NCI-H345 treated with DMSO at 0.1 percent for 48 hours (cell line): ENCODE results near the gene PRMT1.

Experiments
- DNase-seq: peaks from one replicate; lab custom pipeline; 2025; ENCODE audit not compliant: unreplicated experiment; lab: John Stamatoyannopoulos, UW

PRMT1 gene

DNA sequence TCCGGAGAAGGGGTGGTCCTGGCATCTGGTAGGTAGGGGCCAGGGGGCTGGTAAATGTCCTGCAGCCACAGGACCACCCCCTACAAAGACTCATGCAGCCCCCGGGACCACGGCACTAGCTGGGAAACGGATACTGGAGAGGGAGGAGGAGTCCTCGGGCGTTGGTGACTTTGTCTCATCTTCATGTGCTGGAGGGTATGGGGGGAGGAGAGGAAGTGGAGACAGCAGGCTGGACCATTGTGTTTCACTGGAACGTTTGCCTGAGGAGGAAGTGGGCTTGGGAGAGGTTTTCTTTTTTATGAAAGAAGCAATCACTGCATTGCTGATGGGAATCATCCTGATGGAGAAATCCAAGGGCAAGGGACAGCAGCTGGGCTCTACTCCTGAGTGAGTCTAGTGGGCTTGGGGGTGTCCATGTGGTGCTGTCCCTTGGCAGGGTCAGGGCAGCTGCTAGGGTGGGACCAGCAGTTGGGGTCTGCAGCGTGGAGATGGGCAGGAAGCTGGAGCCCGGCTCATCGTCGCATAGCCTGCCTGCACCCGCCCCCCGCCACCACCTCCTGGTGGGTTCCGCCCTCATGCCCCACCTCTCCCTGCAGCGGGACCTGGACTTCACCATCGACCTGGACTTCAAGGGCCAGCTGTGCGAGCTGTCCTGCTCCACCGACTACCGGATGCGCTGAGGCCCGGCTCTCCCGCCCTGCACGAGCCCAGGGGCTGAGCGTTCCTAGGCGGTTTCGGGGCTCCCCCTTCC is 10.7 kb downstream of the PRMT1 start:
- DNase-seq = no peak

DNA sequence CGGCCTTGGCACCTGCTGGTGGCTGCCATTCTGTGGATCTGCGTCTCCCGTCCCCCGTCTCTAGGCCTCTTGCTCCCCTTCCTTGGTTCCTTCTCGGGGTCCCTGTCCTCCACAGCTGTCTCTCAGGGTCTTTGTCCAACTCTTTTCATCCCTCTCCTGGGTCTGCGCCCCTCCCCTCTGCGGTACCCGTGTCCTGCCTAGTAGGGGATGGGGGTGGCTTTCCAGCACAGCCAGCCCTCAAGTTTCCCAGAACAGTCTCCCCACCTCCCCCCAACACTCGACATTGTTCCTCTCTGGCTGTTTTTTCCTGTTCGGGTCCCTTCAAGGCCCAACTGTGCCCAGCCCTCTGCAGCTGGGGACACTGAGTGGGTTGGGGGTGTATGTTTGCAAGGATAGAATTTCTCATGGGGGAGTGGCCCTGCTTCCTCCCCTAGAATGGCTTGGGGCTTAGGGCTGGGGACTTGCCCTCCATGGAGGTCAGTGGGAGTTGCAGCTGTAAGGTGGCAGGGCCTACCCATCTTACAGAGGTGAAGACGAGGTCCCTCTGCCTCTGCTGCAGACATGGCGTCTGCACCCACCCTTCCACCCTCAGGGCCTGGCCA is 11.6 kb downstream of the PRMT1 start:
- no peak for DNase-seq

DNA sequence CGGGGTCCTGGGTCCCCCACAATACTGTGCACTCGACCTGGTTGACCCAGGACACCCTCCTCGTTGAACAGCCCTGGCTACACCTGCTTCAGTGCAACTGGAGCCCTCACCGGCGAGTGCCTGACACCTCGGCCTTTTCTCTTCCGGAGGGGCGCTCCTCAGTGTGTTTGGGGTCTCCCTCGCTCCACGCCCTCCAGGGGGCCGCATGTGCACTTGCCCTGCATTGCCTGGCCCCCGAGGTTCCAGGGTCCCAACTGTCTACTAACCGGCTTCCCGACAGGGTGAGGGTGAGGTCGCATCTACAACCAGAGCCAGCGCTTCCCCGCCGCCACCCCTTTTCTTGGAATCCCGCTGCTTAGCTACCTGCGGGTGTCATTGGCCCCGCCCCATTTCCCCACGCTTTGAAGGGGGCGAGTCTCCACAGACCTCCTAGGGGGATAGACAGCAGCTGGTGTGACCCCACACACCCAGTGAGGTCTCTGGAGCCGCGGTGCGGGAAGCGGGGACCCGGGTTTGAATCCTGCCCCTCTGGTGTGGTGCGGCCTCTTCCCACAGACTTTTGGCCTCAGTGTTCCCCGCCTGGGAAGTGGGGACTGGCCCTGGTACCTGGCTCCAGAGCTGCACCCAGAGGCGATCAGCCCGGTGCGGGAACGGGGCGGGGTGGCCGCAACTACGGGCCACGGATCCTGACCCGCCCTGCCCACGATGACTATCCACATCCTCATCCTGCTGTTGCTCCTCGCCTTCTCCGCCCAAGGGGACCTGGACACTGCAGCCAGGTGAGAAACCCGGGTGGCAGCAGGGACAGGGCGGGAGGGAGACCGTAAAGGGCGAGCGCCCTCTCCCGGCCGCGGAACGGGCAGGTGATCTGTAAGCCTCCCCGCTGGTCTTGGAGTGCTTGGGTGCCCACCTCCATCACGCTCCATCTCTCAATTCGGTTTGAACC is 12.3 kb downstream of the PRMT1 start, which contains the start of gene ADM5:
TSS of gene ADM5 (plus strand) at position 462 of the 946 bp plus-strand sequence. CDS start at position 706, 244 bp downstream.
- DNase-seq = peak; percentile 30

DNA sequence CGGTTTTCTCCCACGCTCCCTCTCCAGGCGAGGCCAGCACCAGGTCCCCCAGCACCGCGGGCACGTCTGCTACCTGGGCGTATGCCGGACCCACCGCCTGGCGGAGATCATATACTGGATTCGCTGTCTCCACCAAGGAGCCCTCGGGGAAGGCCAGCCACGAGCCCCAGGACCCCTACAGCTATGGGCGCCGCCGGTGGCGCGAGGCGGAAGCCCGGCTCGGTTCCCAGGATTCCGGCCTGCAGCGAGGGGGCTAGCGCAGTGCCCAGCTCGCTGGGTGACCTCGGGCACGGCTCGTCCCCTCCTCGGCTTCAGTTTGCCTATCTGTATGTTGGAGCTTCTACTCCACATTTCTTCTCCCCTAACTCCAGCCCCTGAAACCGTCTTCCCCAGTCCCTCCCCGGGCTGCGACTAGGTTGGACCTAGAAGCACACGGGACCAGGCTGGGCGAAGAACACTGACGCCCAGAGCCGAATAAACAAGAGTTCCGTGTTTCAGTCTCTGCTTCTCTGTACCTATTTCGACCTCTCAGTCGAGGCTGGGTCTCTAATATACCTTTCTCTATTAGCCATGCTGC is 13.1 kb downstream of the PRMT1 start:
- no peak for DNase-seq

DNA sequence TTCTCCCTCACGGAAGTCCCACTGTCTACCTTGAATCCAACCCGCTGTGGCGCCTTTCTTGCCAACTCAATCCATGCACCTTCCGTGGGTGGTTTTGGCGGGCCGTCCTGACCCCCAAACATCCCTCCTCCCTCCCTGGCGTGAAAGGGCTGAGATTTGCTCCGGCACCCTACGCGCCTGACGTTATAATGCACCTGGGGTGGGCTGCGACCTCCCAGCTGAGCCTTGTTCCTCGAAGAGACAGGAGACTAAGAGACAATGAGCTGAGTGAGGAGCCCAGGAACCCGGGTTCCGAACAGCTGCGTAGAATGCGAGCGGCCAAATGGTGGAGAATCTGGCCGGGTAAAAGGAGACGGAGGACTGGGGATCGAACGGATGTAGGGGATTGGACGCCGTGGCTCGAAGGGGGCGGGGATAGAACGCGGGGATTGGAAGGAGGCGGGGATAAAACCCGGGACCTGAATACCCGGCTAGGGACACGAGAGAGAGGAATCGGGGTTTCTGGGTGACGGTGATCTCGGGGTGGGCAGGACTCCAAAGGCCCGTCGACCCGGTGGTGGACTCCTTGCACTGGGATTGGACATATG is 13.7 kb downstream of the PRMT1 start, which contains the start of gene CPT1C:
TSS of gene CPT1C (plus strand) at position 461 of the 587 bp plus-strand sequence. CDS start 1,137 bp downstream, outside the sequence.
- peak; percentile 60 for DNase-seq

DNA sequence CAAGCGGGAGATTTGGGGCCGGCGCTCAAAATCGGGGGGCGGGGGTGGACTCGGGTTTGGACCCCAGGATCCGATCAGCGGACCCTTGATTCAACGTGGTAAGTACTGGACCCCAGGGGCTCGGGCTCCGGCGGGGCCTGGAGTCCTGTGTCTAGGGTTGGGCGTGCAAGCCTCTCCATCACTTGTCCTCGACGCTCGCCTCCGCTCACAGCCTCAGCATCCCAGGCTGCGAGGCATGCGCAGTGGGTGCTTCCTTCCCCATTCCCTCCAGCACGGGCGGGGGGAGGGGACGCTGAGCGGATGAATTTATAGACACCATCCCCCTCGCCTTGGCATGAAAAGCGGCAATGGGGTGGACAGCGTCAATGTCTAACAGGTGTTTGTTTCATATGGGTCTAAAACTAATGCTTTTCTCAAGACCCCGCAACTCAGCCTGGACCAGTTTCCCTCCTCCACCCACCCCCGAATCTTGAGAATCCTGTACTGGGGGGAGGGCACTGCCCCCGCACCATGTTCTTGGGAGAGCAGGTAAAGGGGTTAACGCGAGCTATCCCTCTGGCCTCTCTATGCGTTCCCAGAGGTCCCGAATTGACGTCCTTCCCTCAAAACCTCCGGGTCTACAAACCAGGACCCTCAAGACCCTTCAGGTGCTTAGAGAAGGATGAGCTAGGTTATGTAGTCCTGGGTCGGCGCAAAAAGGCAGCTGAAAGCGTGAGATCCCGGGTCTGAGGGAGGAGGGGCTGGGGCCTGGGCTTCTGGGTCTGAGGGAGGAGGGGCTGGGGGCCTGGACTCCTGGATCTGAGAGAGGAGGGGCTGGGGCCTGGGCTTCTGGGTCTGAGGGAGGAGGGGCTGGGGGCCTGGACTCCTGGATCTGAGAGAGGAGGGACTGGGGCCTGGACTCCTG is 14.4 kb downstream of the PRMT1 start:
- peak; percentile 48 for DNase-seq

DNA sequence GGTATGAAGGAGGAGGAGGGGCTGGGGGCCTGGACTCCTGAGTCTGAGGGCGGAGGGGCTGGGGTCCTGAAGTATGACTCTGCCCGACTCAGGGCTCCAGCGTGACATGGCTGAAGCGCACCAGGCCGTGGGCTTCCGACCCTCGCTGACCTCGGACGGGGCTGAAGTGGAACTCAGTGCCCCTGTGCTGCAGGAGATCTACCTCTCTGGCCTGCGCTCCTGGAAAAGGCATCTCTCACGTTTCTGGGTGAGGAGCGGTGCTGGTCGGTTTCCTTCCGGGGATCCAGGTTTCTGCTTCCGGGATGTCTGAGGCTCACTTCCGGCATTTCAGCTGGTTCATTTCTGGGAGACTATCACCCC is 15.1 kb downstream of the PRMT1 start:
- no peak for DNase-seq

DNA sequence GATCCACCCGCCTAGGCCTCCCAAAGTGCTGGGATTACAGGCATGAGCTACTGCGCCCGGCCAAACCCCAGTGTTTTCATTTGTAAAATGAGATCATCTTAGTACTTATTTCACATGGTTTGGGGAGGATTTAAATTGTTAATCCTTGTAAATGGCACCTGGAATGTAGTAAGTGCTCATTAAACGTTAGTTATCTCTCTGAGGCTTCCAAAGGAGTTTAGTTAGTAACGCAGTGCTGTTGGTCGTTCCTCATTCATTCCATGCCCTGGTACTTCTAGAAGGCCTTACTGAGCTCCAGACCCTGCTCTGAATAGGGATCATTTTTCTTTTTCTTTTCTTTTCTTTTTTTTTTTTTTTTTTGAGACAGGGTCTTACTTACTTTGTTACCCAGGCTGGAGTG is 19.0 kb downstream of the PRMT1 start:
- DNase-seq = no peak

DNA sequence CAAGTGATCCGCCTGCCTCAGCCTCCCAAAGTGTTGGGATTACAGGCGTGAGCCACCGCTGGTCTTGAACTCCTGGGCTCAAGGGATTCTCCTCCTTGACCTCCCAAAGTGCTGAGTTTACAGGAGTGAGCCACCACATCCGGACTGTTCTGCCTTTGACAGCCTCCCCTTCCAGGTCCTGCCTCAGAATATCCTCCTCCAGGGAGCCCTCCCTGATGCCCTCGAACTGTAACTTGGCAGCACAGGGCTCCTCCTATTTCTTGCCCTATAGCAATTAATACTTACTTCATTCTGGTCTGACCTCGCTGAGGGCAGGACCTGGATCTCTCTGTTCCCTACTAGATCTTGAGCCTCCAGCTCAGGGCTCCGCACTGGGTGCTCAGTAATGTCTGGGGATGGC is 19.8 kb downstream of the PRMT1 start:
- DNase-seq = no peak

DNA sequence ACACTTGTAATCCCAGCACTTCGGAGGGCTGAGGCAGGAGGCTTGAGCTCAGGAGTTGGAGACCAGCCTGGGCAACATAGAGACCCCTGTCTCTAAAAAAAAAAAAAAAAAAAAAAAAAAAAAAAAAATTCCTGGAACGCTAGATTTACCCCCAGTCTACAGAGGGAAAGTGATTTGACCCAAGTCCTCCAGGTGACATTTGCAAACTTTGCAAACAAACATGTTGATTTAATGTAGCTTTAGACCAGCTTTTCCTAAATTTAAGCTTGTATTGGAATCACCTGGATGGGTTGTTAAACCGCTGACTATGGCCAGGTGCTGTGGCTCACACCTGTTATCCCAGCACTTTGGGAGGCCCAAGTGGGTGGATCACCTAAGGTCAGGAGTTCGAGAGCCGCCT is 22.3 kb downstream of the PRMT1 start:
- no peak for DNase-seq

DNA sequence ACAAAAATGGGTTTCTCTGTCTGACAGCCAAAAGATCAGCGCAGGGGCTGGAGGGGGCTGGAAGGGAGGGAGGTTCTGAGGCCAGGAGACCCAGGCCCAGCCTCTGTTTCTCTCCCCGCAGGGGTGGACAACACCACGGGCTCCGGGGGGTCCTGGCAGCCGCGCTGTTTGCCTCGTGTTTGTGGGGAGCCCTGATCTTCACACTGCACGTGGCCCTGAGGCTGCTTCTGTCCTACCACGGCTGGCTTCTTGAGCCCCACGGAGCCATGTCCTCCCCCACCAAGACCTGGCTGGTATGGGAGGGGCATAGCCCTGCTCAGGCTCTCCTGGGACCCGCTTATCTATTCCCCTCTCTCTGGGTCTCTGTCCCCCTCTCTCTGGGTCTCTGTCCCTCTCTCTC is 23.5 kb downstream of the PRMT1 start:
- no peak for DNase-seq

DNA sequence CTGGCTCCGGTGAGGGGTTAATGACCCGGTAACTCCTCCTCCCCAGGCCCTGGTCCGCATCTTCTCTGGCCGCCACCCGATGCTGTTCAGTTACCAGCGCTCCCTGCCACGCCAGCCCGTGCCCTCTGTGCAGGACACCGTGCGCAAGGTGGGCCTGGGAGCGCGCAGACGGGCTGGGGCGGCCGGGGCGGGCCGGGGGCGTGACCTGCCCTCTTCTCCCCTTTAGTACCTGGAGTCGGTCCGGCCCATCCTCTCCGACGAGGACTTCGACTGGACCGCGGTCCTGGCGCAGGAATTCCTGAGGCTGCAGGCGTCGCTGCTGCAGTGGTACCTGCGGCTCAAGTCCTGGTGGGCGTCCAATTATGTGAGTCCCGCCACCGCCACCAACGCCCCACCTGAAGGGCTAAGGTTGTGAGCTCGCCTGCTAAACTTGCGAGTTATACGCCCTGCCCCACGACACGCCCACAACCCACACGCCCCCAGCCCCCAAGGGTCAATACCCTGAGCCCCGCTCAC is 24.3 kb downstream of the PRMT1 start:
- DNase-seq = no peak

DNA sequence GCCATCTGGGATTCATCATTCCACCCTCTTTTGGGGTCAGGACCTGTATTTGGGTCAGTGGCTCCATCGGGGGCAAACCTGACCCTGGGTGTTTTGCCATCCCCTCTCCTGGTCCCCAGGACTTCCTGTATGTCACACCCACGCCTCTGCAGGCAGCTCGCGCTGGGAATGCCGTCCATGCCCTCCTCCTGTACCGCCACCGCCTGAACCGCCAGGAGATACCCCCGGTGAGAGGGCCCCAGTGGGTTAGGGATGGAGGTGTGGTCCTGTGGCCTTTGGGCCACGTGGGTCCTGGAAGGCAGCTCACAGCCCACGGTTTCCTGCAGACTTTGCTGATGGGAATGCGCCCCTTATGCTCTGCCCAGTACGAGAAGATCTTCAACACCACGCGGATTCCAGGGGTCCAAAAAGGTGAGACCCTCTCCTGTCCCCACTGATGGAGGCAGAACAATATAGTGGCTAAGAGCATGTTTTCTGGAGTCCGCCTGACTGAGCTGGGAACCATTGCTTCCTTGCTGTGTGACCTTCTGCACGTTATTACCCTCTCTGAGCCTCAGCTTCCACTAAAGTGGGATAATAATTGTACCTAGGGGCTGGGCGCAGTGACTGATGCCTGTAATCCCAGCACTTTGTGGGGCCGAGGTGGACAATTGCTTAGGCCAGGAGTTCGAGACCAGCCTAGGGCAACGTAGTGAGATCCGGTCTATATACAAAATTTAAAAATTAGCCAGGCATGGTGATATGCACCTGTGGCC is 28.0 kb downstream of the PRMT1 start:
- DNase-seq = no peak

DNA sequence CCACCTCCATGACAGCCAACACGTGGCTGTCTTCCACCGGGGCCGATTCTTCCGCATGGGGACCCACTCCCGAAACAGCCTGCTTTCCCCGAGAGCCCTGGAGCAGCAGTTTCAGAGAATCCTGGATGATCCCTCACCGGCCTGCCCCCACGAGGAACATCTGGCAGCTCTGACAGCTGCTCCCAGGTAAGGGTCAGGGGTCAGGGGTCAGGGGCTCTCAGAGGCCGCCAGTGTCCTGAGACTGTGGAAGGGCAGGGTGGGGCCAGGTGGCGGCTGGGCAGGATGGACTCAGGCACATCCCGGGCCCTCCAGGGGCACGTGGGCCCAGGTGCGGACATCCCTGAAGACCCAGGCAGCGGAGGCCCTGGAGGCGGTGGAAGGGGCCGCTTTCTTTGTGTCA is 28.8 kb downstream of the PRMT1 start:
- no peak for DNase-seq

DNA sequence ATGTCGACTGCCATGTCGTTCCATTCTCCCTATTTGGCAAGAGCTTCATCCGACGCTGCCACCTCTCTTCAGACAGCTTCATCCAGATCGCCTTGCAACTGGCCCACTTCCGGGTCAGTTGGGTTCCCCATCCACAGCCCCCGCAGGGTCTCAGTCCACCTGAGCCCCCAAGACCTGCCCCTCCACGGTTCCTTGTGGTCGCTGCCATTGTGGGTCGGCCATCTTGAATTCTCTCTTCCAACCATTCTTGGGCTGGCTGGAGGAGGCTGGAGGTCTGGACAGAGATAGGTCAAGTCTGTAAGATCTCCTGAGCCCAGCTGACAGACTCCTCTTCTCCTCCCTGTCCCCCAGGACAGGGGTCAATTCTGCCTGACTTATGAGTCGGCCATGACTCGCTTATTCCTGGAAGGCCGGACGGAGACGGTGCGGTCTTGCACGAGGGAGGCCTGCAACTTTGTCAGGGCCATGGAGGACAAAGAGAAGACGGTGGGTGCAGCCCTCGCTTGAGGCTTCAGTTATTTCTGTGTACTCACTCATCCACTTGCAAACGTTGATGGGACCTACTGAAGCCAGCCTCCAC is 33.4 kb downstream of the PRMT1 start:
- no peak for DNase-seq

DNA sequence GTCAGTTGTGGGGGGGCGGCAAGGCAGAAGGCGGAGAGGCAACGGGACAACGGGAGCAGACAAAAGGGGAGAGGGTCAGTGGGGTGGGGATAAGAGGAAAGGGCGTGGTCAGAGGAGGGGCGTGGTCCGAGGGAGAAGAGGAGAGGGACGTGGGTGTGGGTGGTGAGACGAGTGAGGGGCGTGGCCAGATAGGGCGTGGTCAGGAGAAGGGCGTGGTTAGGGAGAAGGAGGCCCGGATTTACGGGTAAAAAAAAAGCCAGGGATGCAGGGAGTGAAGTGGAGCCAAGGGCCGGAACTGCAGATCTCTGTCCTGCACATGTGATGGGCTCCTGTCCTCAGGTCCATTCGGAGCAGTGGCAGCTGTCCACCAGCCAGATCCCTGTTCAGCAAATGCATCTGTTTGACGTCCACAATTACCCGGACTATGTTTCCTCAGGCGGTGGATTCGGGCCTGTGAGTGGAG is 35.4 kb downstream of the PRMT1 start:
- no peak for DNase-seq

DNA sequence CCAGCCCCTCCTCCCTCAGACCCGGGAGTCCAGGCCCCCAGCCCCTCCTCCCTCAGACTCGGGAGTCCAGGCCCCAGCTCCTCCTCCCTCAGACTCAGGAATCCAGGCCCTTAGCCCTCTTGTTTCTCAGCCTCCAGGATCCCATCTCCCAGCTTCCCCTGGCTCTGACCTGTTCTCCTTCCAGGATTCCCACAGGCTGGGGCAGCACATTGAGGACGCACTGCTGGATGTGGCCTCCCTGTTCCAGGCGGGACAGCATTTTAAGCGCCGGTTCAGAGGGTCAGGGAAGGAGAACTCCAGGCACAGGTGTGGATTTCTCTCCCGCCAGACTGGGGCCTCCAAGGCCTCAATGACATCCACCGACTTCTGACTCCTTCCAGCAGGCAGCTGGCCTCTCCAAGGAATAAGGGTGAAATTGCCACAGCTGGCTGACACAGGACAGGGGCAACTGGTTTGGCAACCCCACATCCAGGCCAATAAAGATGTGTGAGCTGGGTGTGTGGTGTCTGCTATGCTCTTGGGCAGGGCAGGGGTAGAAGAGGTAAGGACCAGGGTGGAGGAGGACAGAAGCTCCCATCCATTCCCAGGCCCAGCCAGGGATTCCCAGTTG is 36.3 kb downstream of the PRMT1 start:
- no peak for DNase-seq

DNA sequence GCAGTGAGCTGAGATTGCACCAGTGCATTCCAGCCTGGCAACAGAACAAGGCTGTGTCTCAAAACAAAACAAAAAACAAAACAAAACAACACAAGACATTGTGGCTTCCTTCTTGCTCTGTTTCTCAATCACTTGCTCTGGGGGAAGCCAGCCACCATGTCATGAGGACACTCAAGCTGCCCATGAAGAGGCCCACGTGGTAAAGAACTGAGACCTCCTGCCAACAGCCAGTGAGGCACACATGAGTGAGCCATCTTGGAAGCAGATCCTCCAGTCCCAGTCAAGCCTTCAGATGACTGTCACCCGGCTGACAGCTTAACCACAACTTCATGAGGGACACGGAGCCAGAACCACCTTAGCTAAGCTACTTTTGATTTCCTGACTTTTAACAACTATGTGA is 39.1 kb downstream of the PRMT1 start:
- DNase-seq = no peak
